Activated B cell treated with CpG ODN at 0.5 μM for 24 hours (primary cell): ENCODE data around the gene CCNY. TPM values are rescaled to one million over a fixed set of nuclear protein-coding genes. Genes with fewer than 3 reads are reported as not detected.

Experiments
- ATAC-seq: fragments of 200-7000 bp; cut with Tn5 transposase; one replicate; pipeline ENCODE4 v1.10.0; 2021; ENCODE audit warnings: low read depth, mild to moderate bottlenecking, moderate library complexity
- CTCF ChIA-PET: fragments of 350-600 bp; sonication (Branson Sonifier 250); formaldehyde crosslinking; loops from one replicate; lab custom pipeline; 2021; ENCODE audit warnings: antibody characterized with exemption; lab: Charles Lee
- POLR2A ChIA-PET: fragments of 350-600 bp; sonication (Branson Sonifier 250); formaldehyde crosslinking; loops from one replicate; lab custom pipeline; 2021; ENCODE audit warnings: antibody characterized with exemption; lab: Charles Lee
- DNase-seq: peaks from one replicate; pipeline ENCODE4 v3.0.0; 2022
- H3K27ac Mint-ChIP-seq: one replicate; pipeline ENCODE4 v1.8.0; 2020; ENCODE audit warnings: mixed read lengths
- H3K27me3 Mint-ChIP-seq: one replicate; pipeline ENCODE4 v1.8.0; 2021; ENCODE audit warnings: mixed read lengths
- H3K36me3 Mint-ChIP-seq: one replicate; pipeline ENCODE4 v1.8.0; 2021; ENCODE audit warnings: low read depth, mixed read lengths
- H3K4me1 Mint-ChIP-seq: one replicate; pipeline ENCODE4 v1.8.0; 2021; ENCODE audit warnings: mixed read lengths
- H3K4me3 Mint-ChIP-seq: one replicate; pipeline ENCODE4 v1.8.0; 2020; ENCODE audit warnings: mild to moderate bottlenecking, mixed read lengths
- H3K9me3 Mint-ChIP-seq: one replicate; pipeline ENCODE4 v1.8.0; 2020; ENCODE audit warnings: mixed read lengths
- CTCF ChIP-seq: fragments of 200-600 bp; IDR thresholded peaks from one replicate; pipeline ENCODE4 v1.8.0; 2022; ENCODE audit warnings: antibody characterized with exemption, mild to moderate bottlenecking
- intact Hi-C: fragments of 100-400 bp; cut with micrococcal nuclease; formaldehyde crosslinking; loops from one replicate; pipeline ENCODE4 v1.15.1; 2024
- total RNA-seq: library from RNA; stranded (reverse); gene quantifications from 2 replicates; pipeline ENCODE4 v1.2.3, GENCODE V29; 2022

Gene CCNY
- total RNA-seq, 1 donor from 2014 or later, result 69.2 TPM

DNA sequence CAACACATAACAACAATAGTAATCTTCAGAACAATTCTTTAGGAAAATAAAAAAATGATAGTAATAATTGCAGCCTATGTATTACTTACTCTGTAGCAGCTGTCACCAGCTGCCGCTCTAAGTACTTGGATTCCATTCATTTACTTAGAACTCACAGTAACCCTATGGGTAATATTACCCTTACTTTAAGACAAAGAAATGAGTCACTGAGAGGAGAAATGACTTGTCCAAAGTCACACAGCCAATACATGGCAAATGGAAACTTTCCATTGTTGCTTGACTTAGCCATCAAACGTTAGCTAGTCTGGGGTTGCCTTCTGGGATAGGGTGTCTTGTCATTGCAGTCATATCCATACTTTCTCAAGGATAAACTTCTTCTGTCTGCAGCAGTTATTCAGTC, 3.6 kb downstream of the CCNY start:
- no peaks in the 10 kb centered on the region for H3K9me3 Mint-ChIP-seq
- no peaks in the 10 kb centered on the region for H3K36me3 Mint-ChIP-seq
- intact Hi-C loops, result loop anchor here (2.0 to 10.0 kb wide), 6 partner anchors 13 to 302 kb away; partner anchors contain the start of gene FZD8
- TF ChIP-seq CTCF, result no peak
- no peak for DNase-seq
- H3K4me3 Mint-ChIP-seq, result no peak overlapping the region
- H3K4me1 Mint-ChIP-seq, result peaks cover 63% of the 10 kb centered on the region
- H3K27ac Mint-ChIP-seq, result peak overlapping the region; percentile 62
- H3K27me3 Mint-ChIP-seq, result no peaks in the 10 kb centered on the region
- POLR2A ChIA-PET, result no interaction called here
- CTCF ChIA-PET, result interaction anchor here (1.7 kb wide), 1 partner anchor 39 kb away, joined by 4 read pairs; no protein-coding TSS in a partner anchor
- no peak for ATAC-seq

DNA sequence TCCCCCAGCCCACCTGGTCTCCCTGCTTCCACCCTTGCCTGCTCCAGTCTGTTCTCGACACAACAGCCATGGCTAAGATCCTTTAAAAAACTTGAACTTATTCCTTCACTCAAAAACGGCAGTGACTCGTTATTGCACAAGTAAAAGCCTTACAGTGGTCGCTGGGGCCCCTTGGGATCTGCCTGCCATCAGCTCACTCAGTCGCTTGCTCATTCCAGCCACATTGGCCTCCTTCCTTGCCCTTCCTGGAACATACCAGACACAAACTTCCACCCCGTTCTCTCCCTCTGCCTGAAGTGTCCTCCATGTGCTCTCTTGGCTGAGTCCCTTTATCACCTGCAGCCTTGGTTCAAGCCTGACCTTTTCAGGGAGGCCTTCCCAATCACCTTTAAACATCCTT, 4.7 kb downstream of the CCNY start:
- peaks cover 59% of the 10 kb centered on the region for H3K4me1 Mint-ChIP-seq
- POLR2A ChIA-PET, result interaction anchor here (0.9 to 2.0 kb wide), 4 partner anchors 9 to 251 kb away, joined by 3 to 9 read pairs (median 4); partner anchors contain the start of gene CUL2
- H3K4me3 Mint-ChIP-seq, result no peak overlapping the region
- CTCF ChIA-PET, result no interaction called here
- intact Hi-C loops, result loop anchor here (2.0 kb wide), 1 partner anchor 38 kb away; no protein-coding TSS in a partner anchor
- H3K9me3 Mint-ChIP-seq, result no peaks in the 10 kb centered on the region
- no peaks in the 10 kb centered on the region for H3K27me3 Mint-ChIP-seq
- no peak for TF ChIP-seq CTCF
- H3K27ac Mint-ChIP-seq, result peak overlapping the region; percentile 89
- DNase-seq, result no peak
- H3K36me3 Mint-ChIP-seq, result no peaks in the 10 kb centered on the region
- ATAC-seq, result no peak

DNA sequence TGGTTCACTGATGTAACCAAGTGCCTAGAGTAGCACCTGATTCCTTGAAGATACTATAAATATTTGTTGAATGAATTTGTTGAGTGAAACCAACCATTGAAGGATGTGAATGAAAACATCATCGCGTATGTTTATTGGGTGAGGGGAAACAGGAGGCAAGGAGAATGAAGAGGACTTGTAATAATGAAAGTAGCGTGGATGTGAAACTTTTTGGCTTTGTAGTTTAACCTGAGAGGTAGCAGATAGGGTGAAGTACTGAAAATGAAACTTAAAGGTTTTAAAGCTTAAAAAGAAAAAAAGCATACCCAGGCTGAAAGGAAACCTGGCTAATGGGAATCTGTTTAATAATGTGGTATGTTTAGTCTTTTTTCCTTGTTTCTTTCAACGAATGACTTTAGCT, 5.2 kb downstream of the CCNY start:
- CTCF ChIA-PET, result interaction anchor here (0.9 kb wide), 1 partner anchor 17 kb away, joined by 4 read pairs; no protein-coding TSS in a partner anchor
- H3K27ac Mint-ChIP-seq, result peak overlapping the region; percentile 89
- no peaks in the 10 kb centered on the region for H3K9me3 Mint-ChIP-seq
- H3K4me3 Mint-ChIP-seq, result peak overlapping the region; percentile 26
- POLR2A ChIA-PET, result interaction anchor here (0.9 to 2.0 kb wide), 4 partner anchors 9 to 251 kb away, joined by 3 to 9 read pairs (median 4); partner anchors contain the start of gene CUL2
- H3K36me3 Mint-ChIP-seq, result no peaks in the 10 kb centered on the region
- peak; percentile 73 for ATAC-seq
- no peak for TF ChIP-seq CTCF
- intact Hi-C loops, result loop anchor here (2.0 kb wide), 1 partner anchor 37 kb away; no protein-coding TSS in a partner anchor
- DNase-seq, result no peak
- H3K27me3 Mint-ChIP-seq, result no peaks in the 10 kb centered on the region
- H3K4me1 Mint-ChIP-seq, result peaks cover 62% of the 10 kb centered on the region

GRCh38 chr10:35342183-35342753, 6.0 kb downstream of the CCNY start:
- intact Hi-C loops, result no loop called here
- no peak for TF ChIP-seq CTCF
- H3K27me3 Mint-ChIP-seq, result no peaks in the 10 kb centered on the region
- ChIA-PET POLR2A (interaction anchor here (0.7 to 2.0 kb wide), 5 partner anchors 8 to 252 kb away, joined by 3 to 9 read pairs (median 4); partner anchors contain the start of gene CUL2), CTCF (interaction anchor here (0.9 kb wide), 1 partner anchor 16 kb away, joined by 4 read pairs; no protein-coding TSS in a partner anchor)
- peak overlapping the region; percentile 89 for H3K27ac Mint-ChIP-seq
- H3K4me1 Mint-ChIP-seq, result peaks cover 67% of the 10 kb centered on the region
- H3K4me3 Mint-ChIP-seq, result no peak overlapping the region
- no peaks in the 10 kb centered on the region for H3K36me3 Mint-ChIP-seq
- ATAC-seq (no peak), DNase-seq (no peak)
- no peaks in the 10 kb centered on the region for H3K9me3 Mint-ChIP-seq

GRCh38 chr10:35343739-35344138, 7.4 kb downstream of the CCNY start:
- H3K9me3 Mint-ChIP-seq, result no peaks in the 10 kb centered on the region
- H3K4me3 Mint-ChIP-seq, result no peak overlapping the region
- H3K27me3 Mint-ChIP-seq, result no peaks in the 10 kb centered on the region
- H3K27ac Mint-ChIP-seq, result no peak overlapping the region
- intact Hi-C loops, result no loop called here
- peaks cover 2% of the 10 kb centered on the region for H3K36me3 Mint-ChIP-seq
- ChIA-PET POLR2A (no interaction called here), CTCF (no interaction called here)
- peaks cover 61% of the 10 kb centered on the region for H3K4me1 Mint-ChIP-seq
- no peak for DNase-seq
- no peak for ATAC-seq
- no peak for TF ChIP-seq CTCF
